ENCODE measurements around the gene PON2. TPM values are rescaled to one million over a fixed set of nuclear protein-coding genes. Genes with fewer than 3 reads are reported as not detected.

PON2 gene
- total RNA-seq, 1 experiment from 2014 or later: 44.0 TPM

DNA sequence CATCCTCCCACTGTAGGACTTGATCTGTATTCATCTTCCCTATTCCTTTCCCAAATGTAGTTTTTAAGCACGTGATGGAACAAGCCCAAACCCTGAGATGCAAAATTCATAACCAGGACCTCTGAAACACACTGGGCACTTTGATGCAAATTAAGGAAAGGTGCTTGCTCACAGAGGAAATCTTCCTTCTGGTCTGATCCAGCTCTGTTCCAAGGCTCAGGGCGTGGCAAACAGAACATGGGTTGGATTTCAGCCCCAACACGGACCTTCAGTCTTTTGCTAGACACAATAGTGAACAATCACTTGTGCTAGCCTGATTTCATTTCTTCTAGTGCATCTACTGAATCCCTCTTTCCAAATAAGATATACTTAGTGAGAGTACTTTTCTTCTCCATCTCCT is 66.6 kb downstream of the PON2 start:
- Histone ChIP-seq H3K27me3 (ENCODE audit: insufficient read depth, low read length) (no peaks in the 10 kb centered on the region), H3K79me2 (ENCODE audit: insufficient read depth, low read length) (no peaks in the 10 kb centered on the region), H3K9me2 (ENCODE audit: insufficient read depth) (no peaks in the 10 kb centered on the region), H3K4me2 (ENCODE audit: low read length) (no peak overlapping the region), H3K9me3 (ENCODE audit: control insufficient read depth in 1 of 2, insufficient read depth in 1 of 2, low read depth in 1 of 2, low read length in 2 of 2) (no peaks in the 10 kb centered on the region), H3K9ac (ENCODE audit: low read length) (no peak overlapping the region), H3K4me1 (ENCODE audit: control insufficient read depth in 1 of 2, insufficient read depth in 2 of 2, low read length in 2 of 2) (no peaks in the 10 kb centered on the region), H3K27ac (ENCODE audit: low read depth, low read length) (no peak overlapping the region), H3K4me3 (replicated peaks in 1 of 2; ENCODE audit: low read depth in 1 of 2, low read length in 2 of 2) (no peak overlapping the region), H3K36me3 (ENCODE audit: control insufficient read depth in 1 of 2, insufficient read depth in 2 of 2, low read length in 2 of 2) (no peaks in the 10 kb centered on the region), H4K20me1 (ENCODE audit: insufficient read depth) (no peaks in the 10 kb centered on the region), H2AFZ (ENCODE audit: low read depth, low read length, poor library complexity, severe bottlenecking) (no peak overlapping the region)
- TF ChIP-seq, protein P1, sequence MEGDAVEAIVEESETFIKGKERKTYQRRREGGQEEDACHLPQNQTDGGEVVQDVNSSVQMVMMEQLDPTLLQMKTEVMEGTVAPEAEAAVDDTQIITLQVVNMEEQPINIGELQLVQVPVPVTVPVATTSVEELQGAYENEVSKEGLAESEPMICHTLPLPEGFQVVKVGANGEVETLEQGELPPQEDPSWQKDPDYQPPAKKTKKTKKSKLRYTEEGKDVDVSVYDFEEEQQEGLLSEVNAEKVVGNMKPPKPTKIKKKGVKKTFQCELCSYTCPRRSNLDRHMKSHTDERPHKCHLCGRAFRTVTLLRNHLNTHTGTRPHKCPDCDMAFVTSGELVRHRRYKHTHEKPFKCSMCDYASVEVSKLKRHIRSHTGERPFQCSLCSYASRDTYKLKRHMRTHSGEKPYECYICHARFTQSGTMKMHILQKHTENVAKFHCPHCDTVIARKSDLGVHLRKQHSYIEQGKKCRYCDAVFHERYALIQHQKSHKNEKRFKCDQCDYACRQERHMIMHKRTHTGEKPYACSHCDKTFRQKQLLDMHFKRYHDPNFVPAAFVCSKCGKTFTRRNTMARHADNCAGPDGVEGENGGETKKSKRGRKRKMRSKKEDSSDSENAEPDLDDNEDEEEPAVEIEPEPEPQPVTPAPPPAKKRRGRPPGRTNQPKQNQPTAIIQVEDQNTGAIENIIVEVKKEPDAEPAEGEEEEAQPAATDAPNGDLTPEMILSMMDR (IDR thresholded peaks at IDR 0.05 in 2 of 3, conservative IDR thresholded peaks at IDR 0.05 in 1 of 3; ENCODE audit: borderline replicate concordance in 1 of 3, insufficient read depth in 1 of 3, low read depth in 2 of 3, low read length in 2 of 3): no peak
- TF ChIP-seq, protein P2, sequence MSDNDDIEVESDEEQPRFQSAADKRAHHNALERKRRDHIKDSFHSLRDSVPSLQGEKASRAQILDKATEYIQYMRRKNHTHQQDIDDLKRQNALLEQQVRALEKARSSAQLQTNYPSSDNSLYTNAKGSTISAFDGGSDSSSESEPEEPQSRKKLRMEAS (IDR thresholded peaks at IDR 0.05): no peak
- TF ChIP-seq SIN3A (IDR thresholded peaks at IDR 0.05; ENCODE audit: low read depth) (no peak), RAD21 (IDR thresholded peaks at IDR 0.05; ENCODE audit: low read depth) (no peak), YY1 (IDR thresholded peaks at IDR 0.05; ENCODE audit: extremely low read depth, insufficient replicate concordance, low read depth, low read length) (no peak), EZH2phosphoT487 (IDR thresholded peaks at IDR 0.05; ENCODE audit: borderline replicate concordance) (no peak), ELF1 (IDR thresholded peaks at IDR 0.05; ENCODE audit: borderline replicate concordance, low read depth) (no peak), POLR2AphosphoS5 (IDR thresholded peaks at IDR 0.05; ENCODE audit: low read depth, low read length) (no peak), SP1 (IDR thresholded peaks at IDR 0.05; ENCODE audit: low read depth) (no peak), CEBPB (IDR thresholded peaks at IDR 0.05; ENCODE audit: low read depth) (no peak), SRF (IDR thresholded peaks at IDR 0.05; ENCODE audit: low read depth) (no peak), TCF7L2 (IDR thresholded peaks at IDR 0.05; ENCODE audit: borderline replicate concordance, extremely low read depth, insufficient read depth, insufficient read length) (no peak), JUND (IDR thresholded peaks at IDR 0.05) (no peak), EGR1 (IDR thresholded peaks at IDR 0.05; ENCODE audit: low read depth) (no peak), FOSL1 (IDR thresholded peaks at IDR 0.05; ENCODE audit: low read depth) (no peak), ZFX (IDR thresholded peaks at IDR 0.05) (no peak)
- TF ChIP-seq, protein P3, sequence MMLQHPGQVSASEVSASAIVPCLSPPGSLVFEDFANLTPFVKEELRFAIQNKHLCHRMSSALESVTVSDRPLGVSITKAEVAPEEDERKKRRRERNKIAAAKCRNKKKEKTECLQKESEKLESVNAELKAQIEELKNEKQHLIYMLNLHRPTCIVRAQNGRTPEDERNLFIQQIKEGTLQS (IDR thresholded peaks at IDR 0.05): no peak
- TF ChIP-seq, protein P4, sequence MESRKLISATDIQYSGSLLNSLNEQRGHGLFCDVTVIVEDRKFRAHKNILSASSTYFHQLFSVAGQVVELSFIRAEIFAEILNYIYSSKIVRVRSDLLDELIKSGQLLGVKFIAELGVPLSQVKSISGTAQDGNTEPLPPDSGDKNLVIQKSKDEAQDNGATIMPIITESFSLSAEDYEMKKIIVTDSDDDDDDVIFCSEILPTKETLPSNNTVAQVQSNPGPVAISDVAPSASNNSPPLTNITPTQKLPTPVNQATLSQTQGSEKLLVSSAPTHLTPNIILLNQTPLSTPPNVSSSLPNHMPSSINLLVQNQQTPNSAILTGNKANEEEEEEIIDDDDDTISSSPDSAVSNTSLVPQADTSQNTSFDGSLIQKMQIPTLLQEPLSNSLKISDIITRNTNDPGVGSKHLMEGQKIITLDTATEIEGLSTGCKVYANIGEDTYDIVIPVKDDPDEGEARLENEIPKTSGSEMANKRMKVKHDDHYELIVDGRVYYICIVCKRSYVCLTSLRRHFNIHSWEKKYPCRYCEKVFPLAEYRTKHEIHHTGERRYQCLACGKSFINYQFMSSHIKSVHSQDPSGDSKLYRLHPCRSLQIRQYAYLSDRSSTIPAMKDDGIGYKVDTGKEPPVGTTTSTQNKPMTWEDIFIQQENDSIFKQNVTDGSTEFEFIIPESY (IDR thresholded peaks at IDR 0.05; ENCODE audit: extremely low read depth, insufficient replicate concordance, low read length): no peak
- TF ChIP-seq, protein P5, sequence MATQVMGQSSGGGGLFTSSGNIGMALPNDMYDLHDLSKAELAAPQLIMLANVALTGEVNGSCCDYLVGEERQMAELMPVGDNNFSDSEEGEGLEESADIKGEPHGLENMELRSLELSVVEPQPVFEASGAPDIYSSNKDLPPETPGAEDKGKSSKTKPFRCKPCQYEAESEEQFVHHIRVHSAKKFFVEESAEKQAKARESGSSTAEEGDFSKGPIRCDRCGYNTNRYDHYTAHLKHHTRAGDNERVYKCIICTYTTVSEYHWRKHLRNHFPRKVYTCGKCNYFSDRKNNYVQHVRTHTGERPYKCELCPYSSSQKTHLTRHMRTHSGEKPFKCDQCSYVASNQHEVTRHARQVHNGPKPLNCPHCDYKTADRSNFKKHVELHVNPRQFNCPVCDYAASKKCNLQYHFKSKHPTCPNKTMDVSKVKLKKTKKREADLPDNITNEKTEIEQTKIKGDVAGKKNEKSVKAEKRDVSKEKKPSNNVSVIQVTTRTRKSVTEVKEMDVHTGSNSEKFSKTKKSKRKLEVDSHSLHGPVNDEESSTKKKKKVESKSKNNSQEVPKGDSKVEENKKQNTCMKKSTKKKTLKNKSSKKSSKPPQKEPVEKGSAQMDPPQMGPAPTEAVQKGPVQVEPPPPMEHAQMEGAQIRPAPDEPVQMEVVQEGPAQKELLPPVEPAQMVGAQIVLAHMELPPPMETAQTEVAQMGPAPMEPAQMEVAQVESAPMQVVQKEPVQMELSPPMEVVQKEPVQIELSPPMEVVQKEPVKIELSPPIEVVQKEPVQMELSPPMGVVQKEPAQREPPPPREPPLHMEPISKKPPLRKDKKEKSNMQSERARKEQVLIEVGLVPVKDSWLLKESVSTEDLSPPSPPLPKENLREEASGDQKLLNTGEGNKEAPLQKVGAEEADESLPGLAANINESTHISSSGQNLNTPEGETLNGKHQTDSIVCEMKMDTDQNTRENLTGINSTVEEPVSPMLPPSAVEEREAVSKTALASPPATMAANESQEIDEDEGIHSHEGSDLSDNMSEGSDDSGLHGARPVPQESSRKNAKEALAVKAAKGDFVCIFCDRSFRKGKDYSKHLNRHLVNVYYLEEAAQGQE (IDR thresholded peaks at IDR 0.05; ENCODE audit: low read depth): no peak
- ATAC-seq: no peak
- no TSS peak for BruUV-seq (replicated peaks)
- CTCF ChIA-PET: interaction anchor here (1.4 kb wide), 1 partner anchor 28 kb away, joined by 3 read pairs; the partner anchor contains the start of gene PON3
- intact Hi-C loops (cut with micrococcal nuclease): no loop called here
- RAD21 ChIA-PET (ENCODE audit: low non-redundant PET in 1 of 2, low total read pairs in 2 of 2, uncharacterized antibody in 2 of 2, unreplicated experiment in 2 of 2): no interaction called here
- POLR2A ChIA-PET: no interaction called here
- DNase-seq (ENCODE audit: low read depth, low spot score): no peak

Measured in HCT116 (cell line).